IPS-15b (cell line): ENCODE measurements around the gene ZNF772.

Source experiments
- H3K27me3 ChIP-seq: one replicate; pipeline ENCODE4 v1.6.1; 2013; ENCODE audit warnings: low read length; ENCODE audit not compliant: control insufficient read depth, insufficient read depth
- H3K36me3 ChIP-seq: one replicate; pipeline ENCODE4 v1.6.1; 2013; ENCODE audit warnings: low read length; ENCODE audit not compliant: control insufficient read depth, insufficient read depth
- H3K4me1 ChIP-seq: one replicate; pipeline ENCODE4 v1.6.1; 2013; ENCODE audit warnings: mild to moderate bottlenecking, low read length; ENCODE audit not compliant: control insufficient read depth, insufficient read depth
- H3K4me3 ChIP-seq: one replicate; pipeline ENCODE4 v1.5.1; 2013; ENCODE audit warnings: low read depth, low read length
- H3K9ac ChIP-seq: one replicate; pipeline ENCODE4 v1.6.1; 2013; ENCODE audit warnings: low read depth, mild to moderate bottlenecking, low read length
- H3K9me3 ChIP-seq: one replicate; pipeline ENCODE4 v1.6.1; 2013; ENCODE audit warnings: mild to moderate bottlenecking, low read length; ENCODE audit not compliant: control insufficient read depth, insufficient read depth

ZNF772 gene

DNA sequence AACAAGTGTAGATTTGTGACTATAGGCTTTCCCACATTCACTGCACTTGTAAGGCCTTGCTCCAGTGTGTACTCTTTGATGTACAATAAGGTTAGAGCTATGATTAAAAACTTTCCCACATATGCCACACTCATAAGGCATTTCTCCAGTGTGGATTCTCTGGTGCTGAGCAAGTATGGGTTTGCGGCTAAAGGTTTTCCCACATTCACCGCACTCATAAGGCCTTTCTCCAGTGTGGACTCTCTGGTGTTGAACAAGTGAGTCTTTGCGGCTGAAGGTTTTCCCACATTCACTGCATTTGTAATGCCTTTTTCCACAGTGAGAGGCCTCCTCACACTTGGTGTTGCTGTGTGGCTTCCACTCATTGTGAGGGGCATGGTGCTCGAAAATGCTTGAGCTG, 3.7 kb downstream of the ZNF772 start:
- Histone ChIP-seq H3K9ac (no peak overlapping the region), H3K27me3 (no peaks in the 10 kb centered on the region), H3K36me3 (peaks cover 30% of the 10 kb centered on the region), H3K9me3 (peaks cover 35% of the 10 kb centered on the region), H3K4me3 (no peak overlapping the region), H3K4me1 (peaks cover 5% of the 10 kb centered on the region)

DNA sequence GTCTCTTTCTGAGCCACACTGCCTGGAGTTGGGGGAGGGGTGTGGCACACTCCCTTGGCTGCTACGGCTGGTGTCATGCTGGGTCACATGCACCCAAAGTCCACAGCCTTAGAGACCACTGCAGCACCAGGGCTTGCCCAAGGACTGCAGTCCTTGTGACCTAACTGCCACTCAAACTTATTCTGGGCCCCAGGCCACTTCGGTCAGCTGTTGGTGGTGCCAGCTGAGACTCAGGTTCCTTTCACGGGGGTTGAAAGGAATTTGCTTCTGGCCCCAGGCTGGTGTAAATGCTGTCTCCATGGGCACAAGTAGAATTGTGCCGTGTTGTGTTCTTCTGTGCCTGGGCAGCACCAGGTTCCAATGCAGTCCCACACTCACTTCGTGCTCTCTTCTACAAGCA, 10.9 kb downstream of the ZNF772 start:
- H3K27me3 ChIP-seq: no peaks in the 10 kb centered on the region
- no peaks in the 10 kb centered on the region for H3K4me1 ChIP-seq
- H3K9ac ChIP-seq: no peak overlapping the region
- no peaks in the 10 kb centered on the region for H3K9me3 ChIP-seq
- no peak overlapping the region for H3K4me3 ChIP-seq
- no peaks in the 10 kb centered on the region for H3K36me3 ChIP-seq

DNA sequence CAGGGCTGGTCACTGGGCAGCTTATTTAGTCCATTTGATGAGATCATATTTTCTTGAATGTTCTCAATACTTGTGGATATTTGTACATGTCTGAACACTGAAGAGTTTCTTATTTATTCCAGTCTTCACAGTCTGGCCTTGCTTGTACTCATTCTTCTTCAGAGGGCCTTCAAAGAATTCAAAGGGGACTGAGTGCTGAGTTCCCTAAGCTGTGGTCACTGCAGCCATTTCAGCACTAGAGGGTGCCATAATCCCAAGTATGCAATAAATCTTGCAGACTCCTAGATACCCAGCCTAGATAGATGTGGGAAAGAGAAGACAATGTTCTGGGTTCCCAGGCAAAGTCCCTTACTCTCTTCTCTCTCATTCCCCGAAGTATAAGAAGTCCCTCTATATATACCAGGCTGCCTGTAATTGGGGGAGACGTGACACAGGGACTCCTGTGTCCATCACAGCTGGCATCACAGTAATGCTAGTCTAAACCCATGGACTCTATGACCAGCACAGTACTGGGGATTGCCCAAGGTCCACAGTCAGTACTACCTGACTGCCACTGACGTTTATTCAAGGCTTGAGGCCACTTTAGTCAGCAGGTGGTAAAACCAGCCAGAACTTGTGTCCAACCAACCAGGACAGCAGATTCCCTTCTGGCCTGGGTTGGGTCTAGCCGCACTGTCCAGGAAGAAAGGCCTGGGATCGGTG, 11.5 kb downstream of the ZNF772 start:
- H3K36me3 ChIP-seq: no peaks in the 10 kb centered on the region
- no peaks in the 10 kb centered on the region for H3K27me3 ChIP-seq
- H3K9me3 ChIP-seq: no peaks in the 10 kb centered on the region
- H3K4me1 ChIP-seq: no peaks in the 10 kb centered on the region
- H3K4me3 ChIP-seq: no peak overlapping the region
- H3K9ac ChIP-seq: no peak overlapping the region

DNA sequence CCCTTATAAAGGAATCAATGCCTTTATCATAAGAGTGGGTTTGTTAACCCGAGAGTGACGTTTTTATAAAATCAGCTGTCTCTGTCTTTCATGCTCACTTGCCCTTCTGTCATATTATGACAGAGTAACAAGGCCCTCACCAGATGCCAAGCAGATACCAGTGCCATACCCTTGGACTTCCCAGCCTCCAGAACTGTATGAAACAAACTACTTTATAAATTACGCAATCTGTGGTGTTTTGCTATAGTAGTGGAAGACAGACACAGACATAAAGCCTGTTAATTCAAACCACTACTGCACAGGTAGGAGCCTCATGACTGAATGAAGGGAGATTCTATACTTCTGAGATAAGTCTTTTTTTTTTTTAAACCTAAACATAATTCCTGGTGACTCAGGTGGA, 25.1 kb downstream of the ZNF772 start:
- Histone ChIP-seq H3K9ac (no peak overlapping the region), H3K27me3 (no peaks in the 10 kb centered on the region), H3K4me3 (no peak overlapping the region), H3K4me1 (no peaks in the 10 kb centered on the region), H3K36me3 (no peaks in the 10 kb centered on the region), H3K9me3 (no peaks in the 10 kb centered on the region)

DNA sequence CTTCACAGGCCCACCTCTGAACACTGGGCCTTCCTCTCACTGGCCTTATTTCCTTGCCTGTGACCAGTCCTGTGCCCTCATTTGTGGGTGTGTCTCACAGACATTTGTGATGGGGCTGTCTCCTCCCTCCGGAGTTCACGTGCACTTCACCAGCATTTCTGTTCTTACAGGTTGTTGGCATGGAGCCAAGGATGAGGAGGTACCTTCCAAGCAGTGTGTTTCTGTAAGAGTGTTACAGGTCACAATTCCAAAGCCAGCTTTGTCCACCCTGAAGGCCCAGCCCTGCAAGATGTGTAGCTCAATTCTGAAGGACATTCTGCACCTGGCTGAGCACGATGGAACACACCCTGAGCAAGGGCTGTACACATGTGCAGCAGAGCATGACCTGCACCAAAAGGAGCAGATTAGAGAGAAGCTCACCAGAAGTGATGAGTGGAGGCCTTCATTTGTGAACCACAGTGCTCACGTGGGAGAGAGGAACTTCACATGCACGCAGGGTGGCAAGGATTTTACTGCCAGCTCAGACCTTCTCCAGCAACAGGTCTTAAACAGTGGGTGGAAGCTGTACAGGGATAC, 34.2 kb downstream of the ZNF772 start:
- peaks cover 9% of the 10 kb centered on the region for H3K36me3 ChIP-seq
- no peak overlapping the region for H3K4me3 ChIP-seq
- H3K27me3 ChIP-seq: no peaks in the 10 kb centered on the region
- no peaks in the 10 kb centered on the region for H3K4me1 ChIP-seq
- H3K9me3 ChIP-seq: no peaks in the 10 kb centered on the region
- no peak overlapping the region for H3K9ac ChIP-seq

DNA sequence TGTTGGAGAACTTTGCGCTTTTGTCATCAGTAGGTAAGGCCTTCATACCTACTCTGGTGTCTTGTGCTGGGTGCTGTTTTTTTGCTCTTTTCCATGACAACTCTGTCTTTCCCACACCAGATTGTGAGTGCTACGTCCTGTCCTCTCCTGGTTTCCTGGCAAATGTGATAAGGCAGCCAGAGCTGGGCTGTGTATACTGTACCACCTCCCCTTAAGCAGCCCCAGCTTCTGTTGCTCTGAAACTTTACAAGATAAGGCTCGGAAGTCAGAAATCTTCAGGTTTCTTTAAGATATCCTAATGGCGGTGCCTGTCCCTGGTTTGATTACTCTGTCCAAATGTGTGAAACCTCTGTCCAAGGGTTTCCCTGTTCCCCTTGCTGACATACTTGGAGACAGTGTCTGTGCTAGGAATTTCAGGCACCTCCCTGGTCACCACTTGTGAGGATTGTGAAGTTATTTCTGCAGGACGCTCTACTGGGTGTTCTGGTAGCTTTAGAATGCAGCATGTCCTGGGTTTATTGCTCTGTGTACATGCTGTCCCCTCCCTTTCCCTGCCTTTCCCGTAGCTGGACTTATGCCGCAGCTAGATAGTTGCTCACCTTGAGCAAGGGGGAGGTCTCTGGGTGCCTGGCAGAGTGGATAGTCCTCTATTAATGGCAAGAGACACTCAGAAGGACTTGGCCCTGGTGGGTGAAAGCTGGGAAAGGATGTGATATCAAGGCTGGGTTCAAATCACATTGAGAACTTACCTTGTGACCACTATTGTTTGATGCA, 35.2 kb downstream of the ZNF772 start:
- no peak overlapping the region for H3K9ac ChIP-seq
- H3K36me3 ChIP-seq: peaks cover 9% of the 10 kb centered on the region
- H3K4me1 ChIP-seq: no peaks in the 10 kb centered on the region
- H3K4me3 ChIP-seq: no peak overlapping the region
- H3K27me3 ChIP-seq: no peaks in the 10 kb centered on the region
- no peaks in the 10 kb centered on the region for H3K9me3 ChIP-seq

DNA sequence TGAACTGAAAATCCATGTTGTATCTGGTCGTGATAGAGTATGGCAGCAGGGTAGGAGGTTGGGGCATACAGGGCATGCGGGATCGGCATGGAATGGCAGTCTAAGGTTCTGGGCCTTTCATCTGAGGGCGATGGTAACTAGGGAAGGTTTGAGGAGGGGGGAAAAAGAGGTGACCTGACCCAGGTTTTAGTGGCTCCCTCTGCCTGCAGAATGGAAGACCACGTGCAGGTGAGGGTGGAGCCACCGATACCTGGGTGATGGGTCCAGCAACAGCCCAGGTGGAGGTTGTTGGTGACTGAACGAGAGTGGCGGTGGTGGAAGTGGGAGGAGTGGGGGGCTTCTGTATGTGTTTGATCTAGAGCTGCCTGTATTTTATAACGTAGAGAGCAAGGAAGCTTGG, 38.4 kb downstream of the ZNF772 start:
- Histone ChIP-seq H3K27me3 (no peaks in the 10 kb centered on the region), H3K9ac (no peak overlapping the region), H3K9me3 (no peaks in the 10 kb centered on the region), H3K4me1 (peaks cover 6% of the 10 kb centered on the region), H3K36me3 (peaks cover 2% of the 10 kb centered on the region), H3K4me3 (no peak overlapping the region)

DNA sequence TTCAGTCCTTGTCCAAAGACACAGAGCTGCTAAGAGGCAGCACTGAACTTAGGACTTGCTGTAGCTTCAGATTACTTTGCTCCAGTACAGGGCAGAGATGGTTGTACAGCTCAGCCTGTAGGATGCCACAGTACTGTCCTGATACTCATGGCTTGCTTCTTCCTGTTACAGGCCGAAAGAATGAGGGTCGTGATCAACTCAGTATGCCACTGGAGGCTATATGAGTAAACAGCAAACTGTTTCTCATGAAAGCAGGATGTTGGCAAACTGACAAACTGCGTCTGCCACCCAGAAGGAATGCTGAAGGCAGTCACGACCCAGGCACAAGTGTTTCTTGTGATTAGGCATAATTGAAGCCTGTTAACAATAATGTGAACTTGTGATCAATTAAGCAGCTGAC, 39.4 kb downstream of the ZNF772 start:
- H3K4me1 ChIP-seq: peaks cover 6% of the 10 kb centered on the region
- no peaks in the 10 kb centered on the region for H3K9me3 ChIP-seq
- no peak overlapping the region for H3K4me3 ChIP-seq
- no peak overlapping the region for H3K9ac ChIP-seq
- H3K36me3 ChIP-seq: no peaks in the 10 kb centered on the region
- no peaks in the 10 kb centered on the region for H3K27me3 ChIP-seq

DNA sequence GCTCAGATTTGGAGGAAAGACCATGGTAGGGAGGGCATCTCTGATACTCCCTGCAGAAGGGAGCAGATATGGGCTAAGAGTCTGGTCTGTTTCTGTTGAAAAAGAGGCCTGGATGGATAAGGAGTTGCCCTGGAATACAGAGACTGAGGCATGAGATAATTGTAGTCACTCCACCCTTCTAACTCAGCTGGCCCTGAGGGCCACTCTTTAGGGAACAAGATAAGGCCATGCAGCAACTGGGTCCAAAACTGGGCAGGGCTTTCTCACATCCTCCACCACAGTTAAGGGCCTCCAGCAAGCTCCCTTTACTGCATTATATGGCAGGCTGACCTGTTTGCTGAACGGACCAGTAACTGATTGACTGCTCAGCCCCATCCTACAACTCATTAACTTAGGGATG, 40.9 kb downstream of the ZNF772 start:
- peak overlapping the region; percentile 68 for H3K4me3 ChIP-seq
- H3K9ac ChIP-seq: peak overlapping the region; percentile 89
- peaks cover 6% of the 10 kb centered on the region for H3K4me1 ChIP-seq
- H3K27me3 ChIP-seq: no peaks in the 10 kb centered on the region
- no peaks in the 10 kb centered on the region for H3K36me3 ChIP-seq
- H3K9me3 ChIP-seq: no peaks in the 10 kb centered on the region

DNA sequence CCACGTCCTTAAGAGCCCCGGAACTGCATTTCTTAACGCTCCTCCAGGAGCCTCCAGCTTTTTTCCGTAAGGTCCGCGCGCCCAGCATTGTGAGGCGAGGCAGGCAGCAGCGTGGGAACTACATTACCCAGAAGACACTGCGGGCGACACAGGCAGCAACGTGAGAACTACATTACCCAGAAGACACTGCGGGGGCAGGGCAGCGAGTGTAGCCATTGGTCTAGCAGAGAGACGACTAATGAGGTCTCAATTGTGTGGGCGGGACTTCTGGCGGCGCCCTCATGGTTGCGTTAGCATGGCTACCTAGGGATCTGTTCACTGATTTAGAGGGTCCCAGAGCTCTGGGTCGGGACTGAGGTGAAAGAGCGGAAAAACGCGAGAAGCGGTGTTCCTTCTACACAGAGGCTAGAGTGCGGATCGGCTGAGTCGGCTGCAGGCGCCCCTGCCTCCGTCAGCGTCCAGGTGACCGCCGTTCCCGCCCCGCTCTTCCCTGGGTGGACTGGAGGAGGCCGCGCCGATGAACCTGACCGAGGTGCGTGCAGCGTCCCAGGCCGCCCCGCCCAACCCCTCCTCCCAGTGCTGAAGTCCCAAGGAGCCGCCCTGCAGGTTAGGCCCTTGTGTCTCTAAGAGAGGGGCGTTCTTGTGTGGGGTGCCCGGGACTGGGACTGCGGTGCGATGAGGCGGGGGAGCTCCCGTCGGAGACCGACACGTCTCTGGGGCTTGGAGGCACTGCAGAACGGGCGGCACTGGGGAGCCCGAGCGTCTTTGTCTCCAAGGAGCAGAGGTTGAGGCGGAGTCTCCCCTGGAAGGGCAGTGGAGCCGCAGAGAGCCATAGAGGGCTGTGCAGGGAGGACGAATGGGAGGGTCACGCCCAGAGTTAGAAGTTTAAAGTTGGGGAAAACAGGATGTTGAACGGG, 42.0 kb downstream of the ZNF772 start, which contains the start of gene ZNF749:
ZNF749 (plus strand) TSS at position 264 of the 917 bp plus-strand sequence; CDS start at position 518, 254 bp downstream.
- peaks cover 6% of the 10 kb centered on the region for H3K4me1 ChIP-seq
- no peaks in the 10 kb centered on the region for H3K27me3 ChIP-seq
- H3K9me3 ChIP-seq: no peaks in the 10 kb centered on the region
- H3K4me3 ChIP-seq: peak within 1 kb of the TSS; percentile 68
- H3K9ac ChIP-seq: peak within 1 kb of the TSS; percentile 89
- no peaks in the 10 kb centered on the region for H3K36me3 ChIP-seq

DNA sequence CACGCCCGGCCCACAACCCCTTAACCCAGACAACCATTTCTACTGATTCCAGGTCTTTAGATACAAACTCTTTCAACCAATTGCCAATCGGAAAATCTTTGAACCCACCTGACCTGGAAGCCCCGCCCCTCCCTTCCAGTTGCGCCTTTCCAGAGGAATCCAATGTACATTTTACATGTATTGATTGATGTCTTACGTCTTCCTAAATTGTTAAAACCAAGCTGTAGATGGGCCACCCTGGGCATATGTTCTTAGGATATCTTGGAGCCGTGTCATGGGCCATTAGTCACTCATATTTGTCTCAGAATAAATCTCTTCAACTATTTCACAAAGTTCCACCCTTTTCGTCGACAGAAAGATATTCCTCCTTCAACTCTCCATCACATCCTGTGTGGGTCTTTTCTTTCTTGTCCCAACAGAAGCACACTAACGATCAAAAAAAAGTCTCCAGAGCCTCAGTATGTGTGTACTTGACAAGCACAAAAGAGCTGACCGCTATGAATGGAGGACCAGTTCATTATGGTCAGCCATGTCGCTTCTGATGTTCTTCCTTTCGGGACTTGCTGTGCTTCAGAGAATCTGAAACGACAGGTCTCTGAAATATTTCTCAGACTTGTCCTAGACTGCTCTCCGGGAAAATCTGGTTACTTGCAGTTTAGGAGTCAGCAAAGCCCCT, 42.8 kb downstream of the ZNF772 start:
- Histone ChIP-seq H3K9me3 (no peaks in the 10 kb centered on the region), H3K4me3 (peak overlapping the region; percentile 68), H3K4me1 (peaks cover 6% of the 10 kb centered on the region), H3K27me3 (no peaks in the 10 kb centered on the region), H3K36me3 (no peaks in the 10 kb centered on the region), H3K9ac (peak overlapping the region; percentile 38)
